Ureter (tissue), 1 donor: Measurements from ENCODE around the gene TAGLN3. TPM values are rescaled to one million over a fixed set of nuclear protein-coding genes. Genes with fewer than 3 reads are reported as not detected.
A peak's percentile ranks its signal among the peaks of the same experiment; 100 is the strongest.

Experiments
- DNase-seq: peaks from one replicate; pipeline ENCODE4 v3.0.0-alpha.2; 2020; ENCODE audit warnings: low spot score
- total RNA-seq: library from RNA; stranded (reverse); gene quantifications from one replicate; pipeline ENCODE4 v1.2.4, GENCODE V29; 2023
- donor health status: DM: yes; HTN: yes; CAD: no.

The TAGLN3 gene
- total RNA-seq, 1 donor from 2014 or later = not detected

GRCh38 chr3:111978583-111979433 lies 19.9 kb upstream of the TAGLN3 start, which contains the start of gene ABHD10:
Gene ABHD10, plus strand, starts transcription at chr3:111979026. Its CDS starts 36 bp downstream, at chr3:111979062.
- DNase-seq = peak; percentile 97

DNA sequence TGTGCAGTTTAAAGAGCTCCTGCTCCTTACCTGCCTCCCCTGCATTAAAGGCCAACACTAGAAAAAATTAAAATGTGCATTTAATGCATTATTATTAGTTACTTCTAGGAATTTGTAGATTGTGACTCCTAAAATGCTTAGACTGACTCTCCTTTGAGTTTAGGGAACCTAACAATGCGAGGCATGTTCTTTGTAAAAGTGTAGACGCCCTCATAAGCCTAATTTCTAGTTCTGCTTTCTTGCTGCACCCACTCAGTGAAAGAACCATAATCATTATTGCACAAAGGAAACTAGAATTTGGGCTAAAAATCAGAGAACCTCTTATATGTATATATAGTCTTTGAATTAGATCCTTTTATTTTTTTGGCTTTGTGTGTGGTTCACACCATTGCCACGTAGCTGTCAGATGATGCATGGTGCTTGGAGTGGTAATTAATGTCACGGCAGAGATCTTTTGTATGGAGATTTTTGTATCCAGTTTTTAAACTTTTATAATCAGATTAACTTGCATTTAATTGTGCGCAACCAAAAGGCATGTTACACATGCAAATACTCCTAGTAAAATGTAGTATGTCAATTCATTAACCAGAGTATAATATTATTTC lies 19.2 kb upstream of the TAGLN3 start:
- DNase-seq = no peak

DNA sequence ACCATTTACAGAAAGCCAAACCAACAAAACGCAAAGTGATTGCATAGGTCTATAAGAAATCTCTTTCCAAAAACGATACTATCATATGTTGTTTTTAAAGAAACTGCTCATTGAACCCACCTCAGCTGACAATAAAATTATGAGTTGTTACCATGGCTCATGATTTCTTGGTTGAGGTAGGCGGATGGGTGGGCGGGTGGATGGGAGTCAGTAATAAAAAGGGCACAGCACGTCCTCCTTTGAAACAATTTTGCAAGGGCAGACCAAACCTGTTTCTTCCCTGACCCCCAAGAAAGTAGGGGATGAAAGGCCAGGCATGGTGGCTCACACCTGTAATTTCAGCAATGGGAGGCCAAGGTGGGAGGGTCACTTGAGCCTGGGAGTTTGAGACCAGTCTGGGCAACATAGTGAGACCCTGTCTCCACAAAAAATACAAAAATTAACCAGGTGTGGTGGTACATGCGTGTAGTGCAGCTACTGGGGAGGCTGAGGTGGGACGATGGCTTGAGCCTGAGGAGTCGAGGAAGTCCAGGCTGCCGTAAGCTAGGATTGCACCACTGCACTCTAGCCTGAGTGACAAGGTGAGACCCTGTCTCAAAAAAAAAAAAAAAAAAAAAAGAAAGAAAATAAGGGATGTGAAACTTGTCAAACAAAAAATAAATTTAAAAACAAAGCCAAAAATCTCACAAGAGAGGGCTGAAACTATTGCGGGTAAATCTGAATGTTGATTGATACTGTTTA lies 17.8 kb upstream of the TAGLN3 start:
- DNase-seq = no peak

DNA sequence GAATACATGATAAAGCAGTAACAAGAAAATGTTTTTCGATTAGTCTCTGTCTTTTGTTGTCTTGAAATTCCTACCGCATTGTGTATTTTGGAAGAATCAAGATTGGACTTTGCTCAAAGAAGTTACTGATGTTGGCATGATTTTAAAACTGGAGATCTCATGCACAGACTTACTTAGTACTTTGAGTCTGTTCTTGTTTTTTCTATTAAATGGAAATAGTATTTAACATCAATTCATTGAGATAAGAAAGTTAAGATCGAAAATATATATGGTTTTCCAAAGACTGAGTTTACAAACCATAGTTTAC lies 17.3 kb upstream of the TAGLN3 start:
- no peak for DNase-seq

- DNase-seq = no peak
Observed at GRCh38 chr3:111984636-111985298, 14.0 kb upstream of the TAGLN3 start.

GRCh38 chr3:111986800-111987199 lies 11.9 kb upstream of the TAGLN3 start:
- DNase-seq = no peak

DNA sequence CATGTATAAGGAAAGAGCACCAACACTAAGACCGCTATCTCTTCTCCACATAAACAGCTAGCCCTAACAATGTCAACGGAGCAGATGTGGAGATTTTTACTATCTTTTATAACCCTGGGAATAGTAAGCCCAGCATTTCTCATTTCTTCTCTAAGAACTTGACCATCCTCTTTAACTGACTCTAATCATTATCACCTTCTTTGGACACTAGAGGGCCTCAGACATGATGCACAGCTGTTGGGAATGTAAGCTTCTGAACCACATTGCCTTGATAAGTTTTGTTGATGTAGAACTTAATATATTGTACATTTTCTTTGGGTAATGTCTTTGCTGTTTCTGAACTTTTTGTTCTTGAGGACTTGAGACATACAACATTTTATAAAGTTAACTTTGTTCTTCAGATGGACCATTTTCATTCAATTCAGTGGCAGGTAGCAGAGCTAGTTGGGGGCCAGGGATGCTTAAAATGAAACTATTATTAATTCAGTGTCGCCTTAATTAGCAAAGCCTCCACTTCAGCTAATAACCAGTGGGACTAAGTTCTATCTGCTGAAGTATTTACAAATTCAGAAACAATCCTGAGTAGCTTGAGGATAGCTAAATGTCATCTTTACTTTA lies 9.6 kb upstream of the TAGLN3 start:
- no peak for DNase-seq

DNA sequence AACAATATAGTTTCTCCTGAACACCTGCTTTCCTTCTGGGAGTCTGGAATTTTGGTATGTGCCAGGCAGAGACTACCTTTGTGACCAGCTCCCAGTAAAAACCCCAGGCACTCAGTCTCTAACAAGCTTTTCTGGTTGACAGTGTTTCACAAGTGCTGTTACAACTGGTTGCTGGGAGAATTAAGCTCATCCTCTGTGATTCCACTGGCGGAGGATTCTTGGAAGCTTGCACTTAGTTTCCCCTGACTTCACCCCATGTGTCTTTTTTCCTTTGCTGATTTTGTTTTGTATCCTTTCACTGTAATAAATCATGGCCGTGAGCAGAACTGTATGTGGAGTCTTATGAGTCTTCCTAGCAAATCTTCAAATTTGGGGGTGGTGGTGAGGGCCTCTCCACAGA lies 5.7 kb upstream of the TAGLN3 start:
- DNase-seq = no peak

- DNase-seq = no peak
Observed at GRCh38 chr3:111999484-112000324, 982 bp downstream of the TAGLN3 start.

GRCh38 chr3:112000367-112000771 lies 1.6 kb downstream of the TAGLN3 start:
- no peak for DNase-seq

DNA sequence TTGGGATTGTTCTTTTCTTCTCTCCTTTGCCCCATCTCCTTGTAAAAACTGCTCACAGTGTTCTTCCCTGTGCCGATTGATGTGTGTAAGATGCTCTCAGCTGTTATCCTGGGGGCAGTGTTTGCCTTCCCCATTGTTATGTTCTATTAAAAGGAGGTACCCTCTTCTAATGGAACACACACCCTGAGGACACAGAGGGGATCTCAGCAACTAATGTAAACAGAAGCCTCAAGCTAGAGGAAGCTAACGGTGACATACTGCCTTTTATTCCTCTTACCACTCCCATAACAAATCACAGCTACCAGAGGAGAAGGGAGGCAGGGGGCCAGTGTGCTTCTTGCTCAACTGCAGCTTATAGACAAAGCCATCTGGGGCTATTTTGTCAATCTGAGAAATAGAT lies 2.2 kb downstream of the TAGLN3 start:
- no peak for DNase-seq

DNA sequence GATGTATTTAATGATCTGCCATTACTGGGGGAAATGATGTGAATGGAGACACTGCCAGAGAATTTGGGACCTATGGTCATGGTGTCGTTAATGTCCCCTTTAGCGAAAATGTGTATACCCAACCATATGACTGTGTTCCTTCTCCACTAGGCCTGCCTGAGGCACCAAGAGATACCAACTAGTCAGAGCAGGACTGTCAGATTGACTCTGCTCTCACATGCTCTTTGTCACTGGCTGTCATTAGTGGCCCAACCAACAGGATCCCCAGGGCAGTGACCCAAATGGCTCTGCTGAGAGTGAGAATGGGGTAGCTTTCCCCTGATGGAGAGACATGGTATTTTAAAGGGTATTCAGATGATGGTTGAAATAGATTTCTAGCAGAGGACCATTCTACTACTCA lies 2.8 kb downstream of the TAGLN3 start:
- no peak for DNase-seq

GRCh38 chr3:112002096-112002971 lies 3.6 kb downstream of the TAGLN3 start:
- DNase-seq = no peak

DNA sequence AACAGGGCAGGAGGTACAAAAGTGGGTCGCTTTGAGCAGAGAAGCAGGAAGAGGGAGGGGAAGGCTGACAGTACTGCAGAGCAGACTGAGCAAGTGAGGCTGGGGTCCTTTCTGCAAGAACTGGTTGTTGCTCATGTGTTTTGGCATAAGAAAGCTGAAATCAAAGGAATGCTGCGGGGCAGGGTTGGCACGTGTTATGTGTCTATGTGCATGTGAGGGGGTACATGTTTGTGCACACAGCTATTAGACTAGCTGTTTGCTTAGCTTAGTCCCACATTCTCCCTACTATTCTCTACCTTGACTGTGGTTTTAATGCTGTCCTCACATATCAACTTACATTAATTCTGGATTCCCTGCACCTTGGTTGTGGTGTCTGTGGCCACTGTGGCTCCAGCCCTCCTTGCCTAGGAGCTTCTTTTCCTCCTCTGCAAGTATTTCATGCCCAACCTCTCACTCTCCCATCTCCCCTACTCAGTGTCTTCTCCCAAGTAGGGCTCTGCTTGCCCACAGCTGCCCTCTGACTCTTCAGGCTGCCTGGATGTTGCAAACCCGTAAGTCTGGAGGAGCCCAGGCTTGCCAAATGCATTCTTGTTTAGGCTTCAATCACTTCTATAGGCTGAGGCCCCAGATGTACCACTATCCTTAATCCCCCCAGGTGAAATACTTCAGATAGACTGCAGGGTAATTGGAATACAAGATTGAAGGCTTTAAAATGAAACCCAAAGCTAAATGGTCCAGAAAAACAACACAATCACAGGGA lies 4.8 kb downstream of the TAGLN3 start:
- no peak for DNase-seq

- no peak for DNase-seq
Observed at GRCh38 chr3:112004187-112004586, 5.5 kb downstream of the TAGLN3 start.

GRCh38 chr3:112004669-112005068 lies 5.9 kb downstream of the TAGLN3 start:
- DNase-seq = no peak

DNA sequence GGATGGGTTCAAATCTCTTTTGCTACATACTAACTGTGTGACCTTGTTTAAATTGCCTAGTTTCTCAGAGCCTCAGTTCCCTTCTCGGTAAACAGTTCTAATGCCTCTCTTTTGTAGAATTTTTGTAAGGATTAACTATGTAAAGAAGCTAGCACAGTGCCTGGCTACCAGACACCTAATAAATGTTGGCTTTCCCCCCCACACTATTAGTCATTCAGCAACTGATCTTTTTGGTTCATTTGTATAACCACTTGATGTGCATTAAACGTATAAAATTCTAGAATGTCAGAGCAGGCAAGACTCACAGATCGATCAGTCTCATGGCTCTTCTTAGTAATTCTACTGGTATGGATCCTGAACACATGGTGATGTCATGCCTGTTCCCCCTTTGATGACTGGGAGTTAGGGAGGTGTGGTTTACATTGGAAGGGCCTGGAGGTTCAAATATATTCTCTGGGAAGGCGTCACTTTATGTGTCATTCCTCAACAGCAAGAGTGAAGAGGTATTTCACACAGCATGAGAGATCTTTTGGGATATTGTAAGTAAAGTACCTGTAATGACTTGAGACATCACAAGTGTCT lies 6.5 kb downstream of the TAGLN3 start:
- no peak for DNase-seq

- no peak for DNase-seq
Observed at GRCh38 chr3:112007633-112008032, 8.9 kb downstream of the TAGLN3 start.

DNA sequence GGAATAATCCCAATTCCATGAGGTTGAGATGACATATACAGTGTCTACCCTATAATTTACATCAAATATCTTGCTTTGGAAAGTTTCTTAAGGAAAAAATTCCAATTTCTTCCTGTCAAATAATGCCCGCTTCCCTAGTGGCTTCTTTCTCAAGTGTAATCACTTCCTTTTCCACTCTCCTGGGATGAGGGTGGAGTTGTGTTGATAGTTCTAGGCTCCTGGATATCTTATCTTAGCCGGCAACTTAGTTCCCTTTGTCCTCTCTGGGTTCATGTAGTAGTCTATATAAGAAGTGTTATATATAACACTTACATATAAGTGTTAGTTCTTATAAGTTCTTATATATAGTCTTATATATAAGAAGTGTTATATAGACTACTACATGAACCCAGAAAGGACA lies 10.9 kb downstream of the TAGLN3 start:
- no peak for DNase-seq
